Cardiac muscle cell (in vitro differentiated cells and primary cell): ENCODE results near the gene BMF. TPM values are rescaled to one million over a fixed set of nuclear protein-coding genes. Genes with fewer than 3 reads are reported as not detected.

Experiments
- DNase-seq, 2 donors: peaks; one replicate each; pipeline versions ENCODE4 v3.0.0 to v3.0.0-alpha.2; 2010 to 2017; ENCODE audit warnings: low read depth in 1 of 2, low spot score in 1 of 2
- H3K27ac ChIP-seq: fragments of 200-600 bp; sonication (generic); 2 replicates; pipeline ENCODE4 v1.5.1; 2016
- H3K27me3 ChIP-seq: fragments of 200-600 bp; sonication (generic); 2 replicates; pipeline ENCODE4 v1.6.0; 2016; ENCODE audit warnings: control low read depth
- H3K36me3 ChIP-seq: fragments of 200-600 bp; sonication (generic); 2 replicates; pipeline ENCODE4 v1.5.1; 2016; ENCODE audit warnings: control low read depth
- H3K4me1 ChIP-seq: fragments of 200-600 bp; sonication (generic); 2 replicates; pipeline ENCODE4 v1.8.1; 2017; ENCODE audit warnings: low read depth, mild to moderate bottlenecking, mixed run types
- H3K4me3 ChIP-seq: fragments of 200-600 bp; sonication (generic); 2 replicates; pipeline ENCODE4 v1.5.1; 2016; ENCODE audit warnings: mild to moderate bottlenecking
- H3K9me3 ChIP-seq: fragments of 200-600 bp; sonication (generic); 2 replicates; pipeline ENCODE4 v1.5.1; 2017; ENCODE audit warnings: low read depth, mild to moderate bottlenecking, control low read depth
- CTCF ChIP-seq: IDR thresholded peaks from 2 replicates; pipeline ENCODE4 v1.5.1; 2012; ENCODE audit warnings: low read depth, mild to moderate bottlenecking, low read length
- polyA plus RNA-seq: library from polyadenylated mRNA; unstranded; fragments of >200 nt; fragmentation: Nextera tagmentation; extraction: Ambion mirVana; gene quantifications from 2 replicates; pipeline ENCODE4 v1.2.1, GENCODE V29; 2016
- total RNA-seq: library from RNA; depleted of rRNA; stranded (reverse); fragments of >200 nt; gene quantifications from 2 replicates; pipeline ENCODE4 v1.2.3, GENCODE V29; 2016

The BMF gene
- total and polyA plus RNA-seq, 2 experiments from 2014 or later: 8.1 to 56.1 TPM

DNA sequence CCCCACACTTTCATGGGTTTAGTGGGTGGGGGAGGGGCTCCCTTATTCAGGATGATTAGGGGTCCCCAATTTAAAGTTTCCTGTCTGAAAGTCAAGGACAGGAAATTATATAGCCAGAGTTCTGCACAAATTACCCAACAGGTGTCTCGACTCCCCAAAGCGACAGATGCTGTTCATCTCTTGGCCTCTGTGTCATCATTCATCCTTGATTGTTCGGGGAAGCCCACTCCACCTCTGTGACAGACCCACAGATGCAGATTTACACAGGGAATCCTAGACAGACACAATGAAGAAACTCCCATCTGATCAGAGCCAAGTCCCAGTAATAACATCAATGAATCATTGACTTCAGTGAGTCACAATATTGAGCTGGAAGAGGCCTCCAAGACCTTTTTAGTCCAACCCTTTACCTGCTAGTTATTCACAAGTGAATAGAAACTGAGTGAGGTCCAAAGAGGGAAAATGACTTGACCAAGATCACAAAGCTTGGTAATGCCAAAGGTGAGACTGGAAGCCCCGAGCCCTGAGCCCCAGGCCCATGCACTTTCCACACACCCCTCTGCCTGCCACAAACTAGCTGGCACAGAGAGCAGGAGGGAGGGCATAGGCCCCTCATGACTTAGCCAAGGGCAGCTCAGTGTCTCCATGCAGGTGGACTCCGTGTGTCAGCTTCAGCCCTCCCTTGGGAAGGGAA, 61.8 kb downstream of the BMF start:
- H3K27me3 ChIP-seq: no peaks in the 10 kb centered on the region
- DNase-seq: peak in 1 of 2 donors; percentile 62
- no peak for TF ChIP-seq CTCF
- no peak overlapping the region for H3K27ac ChIP-seq
- H3K4me3 ChIP-seq: no peak overlapping the region
- no peaks in the 10 kb centered on the region for H3K36me3 ChIP-seq
- H3K9me3 ChIP-seq: no peaks in the 10 kb centered on the region
- H3K4me1 ChIP-seq: peaks cover 8% of the 10 kb centered on the region

GRCh38 chr15:40045572-40046217, 63.0 kb downstream of the BMF start:
- TF ChIP-seq CTCF: no peak
- no peak overlapping the region for H3K27ac ChIP-seq
- no peaks in the 10 kb centered on the region for H3K27me3 ChIP-seq
- peaks cover 8% of the 10 kb centered on the region for H3K4me1 ChIP-seq
- H3K36me3 ChIP-seq: no peaks in the 10 kb centered on the region
- no peaks in the 10 kb centered on the region for H3K9me3 ChIP-seq
- no peak overlapping the region for H3K4me3 ChIP-seq
- DNase-seq: no peak

GRCh38 chr15:40044717-40045571, 63.7 kb downstream of the BMF start:
- H3K4me3 ChIP-seq: no peak overlapping the region

GRCh38 chr15:40043927-40044716, 64.6 kb downstream of the BMF start:
- no peaks in the 10 kb centered on the region for H3K27me3 ChIP-seq
- H3K27ac ChIP-seq: no peak overlapping the region
- DNase-seq: no peak
- H3K9me3 ChIP-seq: no peaks in the 10 kb centered on the region
- peaks cover 8% of the 10 kb centered on the region for H3K4me1 ChIP-seq
- TF ChIP-seq CTCF: no peak
- no peaks in the 10 kb centered on the region for H3K36me3 ChIP-seq
- no peak overlapping the region for H3K4me3 ChIP-seq

More at GRCh38 chr15:40044717-40045571, 63.7 kb downstream of the BMF start:
- H3K27ac ChIP-seq: no peak overlapping the region
- H3K4me1 ChIP-seq: peaks cover 8% of the 10 kb centered on the region
- H3K36me3 ChIP-seq: no peaks in the 10 kb centered on the region
- peak; percentile 83 for TF ChIP-seq CTCF
- H3K9me3 ChIP-seq: no peaks in the 10 kb centered on the region
- H3K27me3 ChIP-seq: no peaks in the 10 kb centered on the region
- DNase-seq: peak; percentile 85 to 89

DNA sequence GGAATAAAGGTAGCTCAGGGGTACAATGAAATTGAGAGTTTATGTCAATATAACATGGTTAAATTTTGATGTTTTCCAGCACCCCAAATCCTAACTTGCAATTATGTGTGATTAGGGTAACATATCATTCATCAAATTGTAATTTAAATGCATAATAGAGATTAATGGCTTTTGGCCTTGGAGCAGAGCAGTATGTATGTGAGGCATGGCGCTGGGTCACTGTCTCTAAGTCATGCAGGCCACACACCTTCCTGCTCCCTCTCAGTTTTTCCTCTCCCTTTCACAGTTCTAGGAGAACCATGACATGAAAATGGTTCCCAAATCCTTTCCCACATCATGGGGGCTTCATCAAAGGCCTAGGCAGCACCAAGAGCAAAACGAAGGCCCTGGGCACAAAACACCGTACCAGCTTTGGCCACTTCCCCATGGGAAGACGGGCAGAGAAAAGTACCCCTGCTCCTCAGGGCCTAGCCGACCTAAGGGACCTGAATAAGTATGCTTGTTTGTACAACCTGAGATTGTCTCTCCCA, 65.8 kb downstream of the BMF start:
- Histone ChIP-seq H3K36me3 (peaks cover under 1% of the 10 kb centered on the region), H3K4me3 (no peak overlapping the region), H3K9me3 (no peaks in the 10 kb centered on the region), H3K27me3 (no peaks in the 10 kb centered on the region), H3K4me1 (peaks cover 6% of the 10 kb centered on the region), H3K27ac (no peak overlapping the region)
- no peak for TF ChIP-seq CTCF
- DNase-seq: no peak
